Measurements from ENCODE around the gene CTPS2. TPM values are rescaled to one million over a fixed set of nuclear protein-coding genes. Genes with fewer than 3 reads are reported as not detected.
"Not testable (repeated sequence)": the region's sequence is repeated elsewhere in the genome, so short reads cannot be mapped to it uniquely, and the experiment has no call there.

CTPS2 gene
- total RNA-seq, 1 donor, result 2.9 TPM

- H3K9me3 ChIP-seq (ENCODE audit: low read depth, low read length), result no peaks in the 10 kb centered on the region
- H3K4me1 ChIP-seq (ENCODE audit: insufficient read depth, low read length), result no peaks in the 10 kb centered on the region
- no peaks in the 10 kb centered on the region for H3K27me3 ChIP-seq (ENCODE audit: insufficient read depth, low read length)
- H3K4me3 ChIP-seq (ENCODE audit: low read length), result no peak within 1 kb of the TSS
Measured at GRCh38 chrX:16649858-16650257, 62.6 kb downstream of the CTPS2 start, which contains the start of gene S100G. Gene S100G, plus strand, starts transcription at chrX:16650158. Its CDS starts 849 bp downstream, at chrX:16651007.

GRCh38 chrX:16646366-16647138, 65.9 kb downstream of the CTPS2 start:
- Histone ChIP-seq H3K27me3 (ENCODE audit: insufficient read depth, low read length) (no peaks in the 10 kb centered on the region), H3K4me3 (ENCODE audit: low read length) (no peak overlapping the region), H3K9me3 (ENCODE audit: low read depth, low read length) (no peaks in the 10 kb centered on the region), H3K4me1 (ENCODE audit: insufficient read depth, low read length) (no peaks in the 10 kb centered on the region)

- H3K4me3 ChIP-seq (ENCODE audit: low read length), result no peak overlapping the region
- H3K27me3 ChIP-seq (ENCODE audit: insufficient read depth, low read length), result no peaks in the 10 kb centered on the region
- no peaks in the 10 kb centered on the region for H3K9me3 ChIP-seq (ENCODE audit: low read depth, low read length)
- H3K4me1 ChIP-seq (ENCODE audit: insufficient read depth, low read length), result no peaks in the 10 kb centered on the region
Measured at GRCh38 chrX:16643176-16643575, 69.3 kb downstream of the CTPS2 start.

- no peak overlapping the region for H3K4me3 ChIP-seq (ENCODE audit: low read length)
- no peaks in the 10 kb centered on the region for H3K4me1 ChIP-seq (ENCODE audit: insufficient read depth, low read length)
- H3K27me3 ChIP-seq (ENCODE audit: insufficient read depth, low read length), result no peaks in the 10 kb centered on the region
- H3K9me3 ChIP-seq (ENCODE audit: low read depth, low read length), result no peaks in the 10 kb centered on the region
Measured at GRCh38 chrX:16640823-16641222, 71.6 kb downstream of the CTPS2 start.

GRCh38 chrX:16639966-16640365, 72.5 kb downstream of the CTPS2 start:
- no peaks in the 10 kb centered on the region for H3K27me3 ChIP-seq (ENCODE audit: insufficient read depth, low read length)
- H3K4me3 ChIP-seq (ENCODE audit: low read length), result no peak overlapping the region
- H3K9me3 ChIP-seq (ENCODE audit: low read depth, low read length), result no peaks in the 10 kb centered on the region
- no peaks in the 10 kb centered on the region for H3K4me1 ChIP-seq (ENCODE audit: insufficient read depth, low read length)

- Histone ChIP-seq H3K27me3 (ENCODE audit: insufficient read depth, low read length) (no peaks in the 10 kb centered on the region), H3K4me1 (ENCODE audit: insufficient read depth, low read length) (no peaks in the 10 kb centered on the region), H3K9me3 (ENCODE audit: low read depth, low read length) (no peaks in the 10 kb centered on the region), H3K4me3 (ENCODE audit: low read length) (no peak overlapping the region)
Measured at GRCh38 chrX:16638533-16638932, 73.9 kb downstream of the CTPS2 start.

- Histone ChIP-seq H3K4me1 (ENCODE audit: insufficient read depth, low read length) (no peaks in the 10 kb centered on the region), H3K4me3 (ENCODE audit: low read length) (no peak overlapping the region), H3K27me3 (ENCODE audit: insufficient read depth, low read length) (no peaks in the 10 kb centered on the region), H3K9me3 (ENCODE audit: low read depth, low read length) (no peaks in the 10 kb centered on the region)
Measured at GRCh38 chrX:16635596-16635995, 76.9 kb downstream of the CTPS2 start.

- H3K4me3 ChIP-seq (ENCODE audit: low read length), result no peak overlapping the region
- H3K9me3 ChIP-seq (ENCODE audit: low read depth, low read length), result no peaks in the 10 kb centered on the region
- no peaks in the 10 kb centered on the region for H3K27me3 ChIP-seq (ENCODE audit: insufficient read depth, low read length)
- H3K4me1 ChIP-seq (ENCODE audit: insufficient read depth, low read length), result no peaks in the 10 kb centered on the region
Measured at GRCh38 chrX:16635040-16635439, 77.4 kb downstream of the CTPS2 start.

GRCh38 chrX:16633754-16634153, 78.7 kb downstream of the CTPS2 start:
- Histone ChIP-seq H3K9me3 (ENCODE audit: low read depth, low read length) (no peaks in the 10 kb centered on the region), H3K4me3 (ENCODE audit: low read length) (no peak overlapping the region), H3K4me1 (ENCODE audit: insufficient read depth, low read length) (no peaks in the 10 kb centered on the region), H3K27me3 (ENCODE audit: insufficient read depth, low read length) (no peaks in the 10 kb centered on the region)

- no peaks in the 10 kb centered on the region for H3K9me3 ChIP-seq (ENCODE audit: low read depth, low read length)
- no peaks in the 10 kb centered on the region for H3K4me1 ChIP-seq (ENCODE audit: insufficient read depth, low read length)
- no peaks in the 10 kb centered on the region for H3K27me3 ChIP-seq (ENCODE audit: insufficient read depth, low read length)
- H3K4me3 ChIP-seq (ENCODE audit: low read length), result no peak overlapping the region
Measured at GRCh38 chrX:16629909-16630308, 82.6 kb downstream of the CTPS2 start.

GRCh38 chrX:16628946-16629595, 83.4 kb downstream of the CTPS2 start:
- no peaks in the 10 kb centered on the region for H3K9me3 ChIP-seq (ENCODE audit: low read depth, low read length)
- no peak overlapping the region for H3K4me3 ChIP-seq (ENCODE audit: low read length)
- H3K4me1 ChIP-seq (ENCODE audit: insufficient read depth, low read length), result no peaks in the 10 kb centered on the region
- no peaks in the 10 kb centered on the region for H3K27me3 ChIP-seq (ENCODE audit: insufficient read depth, low read length)

GRCh38 chrX:16628511-16628910, 84.0 kb downstream of the CTPS2 start:
- H3K27me3 ChIP-seq (ENCODE audit: insufficient read depth, low read length); H3K4me1 ChIP-seq (ENCODE audit: insufficient read depth, low read length); H3K9me3 ChIP-seq (ENCODE audit: low read depth, low read length); H3K4me3 ChIP-seq (ENCODE audit: low read length): not testable (repeated sequence)

- Histone ChIP-seq H3K4me3 (ENCODE audit: low read length) (no peak overlapping the region), H3K4me1 (ENCODE audit: insufficient read depth, low read length) (no peaks in the 10 kb centered on the region), H3K9me3 (ENCODE audit: low read depth, low read length) (no peaks in the 10 kb centered on the region), H3K27me3 (ENCODE audit: insufficient read depth, low read length) (no peaks in the 10 kb centered on the region)
Measured at GRCh38 chrX:16619024-16619423, 93.4 kb downstream of the CTPS2 start.

- Histone ChIP-seq H3K4me1 (ENCODE audit: insufficient read depth, low read length) (no peaks in the 10 kb centered on the region), H3K9me3 (ENCODE audit: low read depth, low read length) (no peaks in the 10 kb centered on the region), H3K27me3 (ENCODE audit: insufficient read depth, low read length) (no peaks in the 10 kb centered on the region), H3K4me3 (ENCODE audit: low read length) (no peak overlapping the region)
Measured at GRCh38 chrX:16618422-16618821, 94.0 kb downstream of the CTPS2 start.

- no peak overlapping the region for H3K4me3 ChIP-seq (ENCODE audit: low read length)
- no peaks in the 10 kb centered on the region for H3K9me3 ChIP-seq (ENCODE audit: low read depth, low read length)
- H3K27me3 ChIP-seq (ENCODE audit: insufficient read depth, low read length), result no peaks in the 10 kb centered on the region
- no peaks in the 10 kb centered on the region for H3K4me1 ChIP-seq (ENCODE audit: insufficient read depth, low read length)
Measured at GRCh38 chrX:16617382-16617781, 95.1 kb downstream of the CTPS2 start.
